ENCODE results near the gene MRPL33.

MRPL33 gene

GRCh38 chr2:27810455-27810854 is 38.9 kb downstream of the MRPL33 start:
- Histone ChIP-seq H3K27me3 (no peaks in the 10 kb centered on the region), H3K4me3 (no peak overlapping the region), H3K27ac (no peak overlapping the region), H3K4me1 (peaks cover 0 to 8% (median 0%) of the 10 kb centered on the region in 4 donors), H3K9me3 (no peaks in the 10 kb centered on the region), H3K36me3 (no peaks in the 10 kb centered on the region)
- TF ChIP-seq, protein P1, sequence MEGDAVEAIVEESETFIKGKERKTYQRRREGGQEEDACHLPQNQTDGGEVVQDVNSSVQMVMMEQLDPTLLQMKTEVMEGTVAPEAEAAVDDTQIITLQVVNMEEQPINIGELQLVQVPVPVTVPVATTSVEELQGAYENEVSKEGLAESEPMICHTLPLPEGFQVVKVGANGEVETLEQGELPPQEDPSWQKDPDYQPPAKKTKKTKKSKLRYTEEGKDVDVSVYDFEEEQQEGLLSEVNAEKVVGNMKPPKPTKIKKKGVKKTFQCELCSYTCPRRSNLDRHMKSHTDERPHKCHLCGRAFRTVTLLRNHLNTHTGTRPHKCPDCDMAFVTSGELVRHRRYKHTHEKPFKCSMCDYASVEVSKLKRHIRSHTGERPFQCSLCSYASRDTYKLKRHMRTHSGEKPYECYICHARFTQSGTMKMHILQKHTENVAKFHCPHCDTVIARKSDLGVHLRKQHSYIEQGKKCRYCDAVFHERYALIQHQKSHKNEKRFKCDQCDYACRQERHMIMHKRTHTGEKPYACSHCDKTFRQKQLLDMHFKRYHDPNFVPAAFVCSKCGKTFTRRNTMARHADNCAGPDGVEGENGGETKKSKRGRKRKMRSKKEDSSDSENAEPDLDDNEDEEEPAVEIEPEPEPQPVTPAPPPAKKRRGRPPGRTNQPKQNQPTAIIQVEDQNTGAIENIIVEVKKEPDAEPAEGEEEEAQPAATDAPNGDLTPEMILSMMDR (IDR thresholded peaks at IDR 0.05), result no peak
- DNase-seq, result no peak
- intact Hi-C loops (cut with DNase I; ENCODE audit: low total_unique reads), result no loop called here

DNA sequence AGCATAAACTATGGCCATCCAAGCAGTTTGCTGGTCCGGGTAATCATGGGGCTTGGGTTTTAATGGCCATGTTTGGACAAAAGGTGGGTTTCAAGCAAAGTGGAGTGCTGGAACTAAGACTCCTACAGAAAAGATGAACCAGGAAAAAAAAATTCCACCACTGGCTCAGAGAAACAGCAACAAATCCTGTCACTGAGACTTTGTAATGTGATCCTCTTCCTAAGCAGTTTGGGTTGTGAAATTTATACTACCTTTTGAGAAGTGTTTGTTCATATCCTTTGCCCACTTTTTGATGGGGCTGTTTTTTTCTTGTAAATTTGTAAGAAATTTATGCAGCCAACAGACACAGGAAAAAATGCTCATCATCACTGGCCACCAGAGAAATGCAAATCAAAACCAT is 40.2 kb downstream of the MRPL33 start:
- H3K27ac ChIP-seq, result no peak overlapping the region
- TF ChIP-seq, protein P1 (IDR thresholded peaks at IDR 0.05), result no peak
- peaks cover 0 to 8% (median 0%) of the 10 kb centered on the region in 4 donors for H3K4me1 ChIP-seq
- H3K4me3 ChIP-seq, result no peak overlapping the region
- no peaks in the 10 kb centered on the region for H3K36me3 ChIP-seq
- intact Hi-C loops (cut with DNase I; ENCODE audit: low total_unique reads), result no loop called here
- no peaks in the 10 kb centered on the region for H3K9me3 ChIP-seq
- H3K27me3 ChIP-seq, result no peaks in the 10 kb centered on the region
- DNase-seq, result no peak

GRCh38 chr2:27814758-27815157 is 43.2 kb downstream of the MRPL33 start:
- DNase-seq, result no peak
- H3K4me3 ChIP-seq, result no peak overlapping the region

DNA sequence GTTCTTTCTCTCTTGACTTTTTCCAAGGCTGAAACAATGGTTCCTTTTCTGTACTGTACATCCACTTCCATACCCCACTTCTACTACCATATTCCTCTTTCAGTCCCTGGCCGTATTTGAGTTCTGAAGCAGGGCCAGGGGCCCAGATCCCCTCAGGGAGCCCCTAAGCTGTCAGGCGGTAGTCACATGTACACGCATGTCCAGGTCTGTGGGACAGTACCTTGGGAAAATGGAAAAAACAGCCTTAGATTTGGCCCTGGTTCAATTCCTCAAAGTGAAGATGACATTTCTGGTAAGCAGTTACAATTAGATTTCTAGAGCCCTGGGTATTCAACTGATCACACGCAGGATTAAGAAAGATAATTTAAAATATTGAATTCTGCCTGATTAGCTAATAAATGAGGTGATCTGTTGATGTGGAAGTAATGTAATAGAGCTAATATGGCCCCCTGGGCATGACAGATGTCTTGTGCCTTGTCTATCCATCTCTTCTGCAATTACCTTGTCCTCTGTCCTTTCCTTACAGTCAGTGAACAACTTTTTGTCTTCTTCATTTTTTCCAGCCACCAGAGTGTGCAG is 44.4 kb downstream of the MRPL33 start:
- no peaks in the 10 kb centered on the region for H3K4me1 ChIP-seq
- DNase-seq, result no peak
- H3K4me3 ChIP-seq, result no peak overlapping the region
- H3K27ac ChIP-seq, result no peak overlapping the region
- H3K36me3 ChIP-seq, result no peaks in the 10 kb centered on the region
- TF ChIP-seq, protein P1 (IDR thresholded peaks at IDR 0.05), result no peak
- intact Hi-C loops (cut with DNase I; ENCODE audit: low total_unique reads), result no loop called here
- no peaks in the 10 kb centered on the region for H3K9me3 ChIP-seq
- H3K27me3 ChIP-seq, result no peaks in the 10 kb centered on the region

More at GRCh38 chr2:27814758-27815157, 43.2 kb downstream of the MRPL33 start:
- TF ChIP-seq, protein P1 (IDR thresholded peaks at IDR 0.05), result no peak
- Histone ChIP-seq H3K4me1 (peaks cover 0 to 5% (median 0%) of the 10 kb centered on the region in 4 donors), H3K27me3 (no peaks in the 10 kb centered on the region), H3K9me3 (no peaks in the 10 kb centered on the region), H3K27ac (no peak overlapping the region), H3K36me3 (no peaks in the 10 kb centered on the region)
- intact Hi-C loops (cut with DNase I; ENCODE audit: low total_unique reads), result no loop called here

DNA sequence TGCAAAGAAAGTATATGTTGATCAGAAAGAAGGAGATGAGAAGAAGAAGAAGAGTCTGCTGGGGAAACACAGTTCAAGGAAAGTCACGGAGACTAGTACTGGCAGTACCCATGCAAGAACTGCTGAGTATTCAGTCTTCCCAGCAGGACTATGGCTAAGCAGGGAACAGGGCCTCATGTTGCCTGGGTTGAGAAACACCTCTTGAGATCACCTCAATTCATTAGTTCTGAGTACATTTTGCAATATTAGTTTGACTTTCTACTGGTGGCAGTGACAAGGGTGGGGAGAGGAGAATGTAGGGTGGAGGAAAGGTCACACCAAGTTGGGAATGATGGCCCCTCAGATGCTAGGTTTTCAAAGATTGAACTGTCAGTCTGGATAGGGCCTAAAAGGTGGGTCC is 50.5 kb downstream of the MRPL33 start:
- intact Hi-C loops (cut with DNase I; ENCODE audit: low total_unique reads), result loop anchor here (10.0 kb wide), 1 partner anchor 63 kb away; no protein-coding TSS in a partner anchor
- Histone ChIP-seq H3K27ac (peak overlapping the region in 1 of 2 donors; percentile 65), H3K27me3 (no peaks in the 10 kb centered on the region), H3K4me1 (peaks cover 0 to 18% (median 8%) of the 10 kb centered on the region in 4 donors), H3K9me3 (peaks cover 0 to 4% (median 0%) of the 10 kb centered on the region in 3 donors), H3K36me3 (no peaks in the 10 kb centered on the region), H3K4me3 (no peak overlapping the region)
- TF ChIP-seq, protein P1 (IDR thresholded peaks at IDR 0.05), result no peak
- DNase-seq, result no peak
